Measurements from ENCODE around the gene STX16.

STX16 gene

DNA sequence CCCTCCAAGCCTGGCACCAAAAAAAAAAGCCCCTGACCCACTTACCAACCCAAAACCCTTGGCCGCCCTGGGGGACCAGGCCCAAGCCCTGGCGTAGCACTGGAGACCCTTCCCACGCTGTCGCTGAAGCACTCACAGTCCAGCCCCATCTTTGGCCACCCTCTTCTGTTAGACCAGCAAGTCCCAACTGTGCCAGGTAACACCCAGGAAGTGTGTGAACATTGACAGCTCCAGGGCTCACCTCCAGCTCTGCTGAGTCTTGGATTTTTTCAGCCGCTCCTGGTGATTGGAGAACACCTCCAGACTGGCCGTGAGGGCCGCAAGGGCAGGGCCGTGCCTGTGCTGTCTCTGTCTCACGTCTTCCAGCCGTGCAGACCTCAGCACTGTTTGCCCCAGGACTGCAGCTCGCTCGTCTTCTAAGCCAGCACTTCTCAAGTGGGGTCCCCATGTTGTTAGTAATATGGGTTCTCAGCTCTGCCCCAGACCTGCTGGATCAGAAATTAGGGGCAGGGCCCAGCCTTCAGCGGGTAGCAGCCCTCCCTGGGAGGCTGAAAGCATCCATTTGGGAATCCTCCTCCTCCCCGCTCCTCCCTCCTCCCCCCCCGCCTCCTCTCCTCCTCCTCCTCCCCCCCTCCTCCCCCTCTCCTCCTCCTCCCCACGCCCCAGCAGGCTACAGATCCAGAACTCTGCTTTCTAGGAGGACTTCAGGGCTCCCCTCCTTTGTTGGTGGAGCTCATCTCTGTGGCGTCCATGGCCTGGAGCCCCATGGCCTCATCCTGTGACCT, 59.6 kb downstream of the STX16 start:
- ATAC-seq (no peak), DNase-seq (no peak)

DNA sequence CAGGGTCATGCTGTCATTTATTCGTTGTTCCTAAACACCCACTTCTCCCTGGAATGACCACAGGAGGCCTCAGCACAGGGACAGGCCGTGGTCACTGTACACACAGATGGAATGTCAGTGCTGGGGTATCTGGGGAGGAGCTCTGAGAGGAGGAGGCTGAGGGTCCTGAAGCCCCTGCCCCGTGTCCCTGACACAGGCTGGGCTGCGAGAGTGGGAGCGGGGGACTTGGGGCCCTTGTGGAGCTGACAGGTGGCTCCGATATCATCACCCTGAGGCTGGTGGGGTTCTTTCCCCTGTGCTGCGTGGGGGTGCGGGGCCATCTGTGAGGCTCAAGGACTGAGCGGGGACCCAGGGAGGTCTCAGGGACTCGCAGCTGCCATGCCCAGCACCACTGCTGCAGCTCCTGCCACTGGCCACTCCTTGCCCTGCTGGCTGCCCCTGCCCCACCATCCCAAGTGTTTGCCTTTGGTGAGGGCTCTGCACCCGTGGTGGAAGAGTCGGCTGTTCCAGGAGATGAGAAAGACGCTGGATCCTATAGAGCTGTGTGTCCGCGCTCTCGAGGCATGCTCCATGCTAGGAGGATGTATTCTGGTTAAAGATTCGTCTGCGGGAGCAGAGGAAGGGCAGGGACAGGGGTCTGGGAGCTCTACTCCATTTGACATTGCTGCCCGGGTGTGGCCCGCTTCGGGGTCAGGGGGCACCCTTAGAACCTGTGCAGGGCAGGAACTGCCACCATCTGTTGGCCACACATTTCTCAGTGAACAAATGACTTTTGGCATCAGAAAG, 60.4 kb downstream of the STX16 start:
- ATAC-seq (no peak), DNase-seq (no peak)

DNA sequence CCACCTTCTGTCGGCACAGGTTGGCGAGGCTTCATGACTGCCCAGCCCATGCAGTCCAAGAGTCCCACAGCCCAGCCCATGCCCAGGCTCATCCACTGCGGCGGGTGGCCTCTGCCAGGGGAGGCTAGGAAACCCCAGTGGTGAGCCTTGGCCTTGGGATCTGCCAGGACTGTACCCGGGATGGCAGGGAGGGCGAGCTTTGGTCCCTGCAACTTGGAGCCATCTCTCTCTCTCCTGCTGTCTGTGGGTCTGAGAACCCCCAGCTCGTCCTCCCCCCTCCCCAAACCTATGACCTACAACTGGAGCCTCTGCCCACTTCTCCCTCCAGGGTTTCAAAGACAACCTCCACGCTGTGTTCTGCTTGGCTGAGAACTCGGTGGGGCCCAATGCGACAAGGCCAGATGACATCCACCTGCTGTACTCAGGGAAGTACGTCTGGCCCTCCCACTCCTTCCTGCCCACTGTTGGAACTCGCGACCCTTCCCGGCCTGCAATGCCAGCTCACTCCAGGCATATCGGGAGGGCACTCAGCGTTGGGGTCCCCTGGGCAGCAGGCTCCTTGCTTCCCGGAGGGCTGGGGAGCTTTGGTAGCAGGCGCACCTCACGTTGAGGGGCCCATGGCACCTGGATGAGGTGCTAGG, 61.2 kb downstream of the STX16 start:
- no peak for ATAC-seq
- DNase-seq, result peak; percentile 1

DNA sequence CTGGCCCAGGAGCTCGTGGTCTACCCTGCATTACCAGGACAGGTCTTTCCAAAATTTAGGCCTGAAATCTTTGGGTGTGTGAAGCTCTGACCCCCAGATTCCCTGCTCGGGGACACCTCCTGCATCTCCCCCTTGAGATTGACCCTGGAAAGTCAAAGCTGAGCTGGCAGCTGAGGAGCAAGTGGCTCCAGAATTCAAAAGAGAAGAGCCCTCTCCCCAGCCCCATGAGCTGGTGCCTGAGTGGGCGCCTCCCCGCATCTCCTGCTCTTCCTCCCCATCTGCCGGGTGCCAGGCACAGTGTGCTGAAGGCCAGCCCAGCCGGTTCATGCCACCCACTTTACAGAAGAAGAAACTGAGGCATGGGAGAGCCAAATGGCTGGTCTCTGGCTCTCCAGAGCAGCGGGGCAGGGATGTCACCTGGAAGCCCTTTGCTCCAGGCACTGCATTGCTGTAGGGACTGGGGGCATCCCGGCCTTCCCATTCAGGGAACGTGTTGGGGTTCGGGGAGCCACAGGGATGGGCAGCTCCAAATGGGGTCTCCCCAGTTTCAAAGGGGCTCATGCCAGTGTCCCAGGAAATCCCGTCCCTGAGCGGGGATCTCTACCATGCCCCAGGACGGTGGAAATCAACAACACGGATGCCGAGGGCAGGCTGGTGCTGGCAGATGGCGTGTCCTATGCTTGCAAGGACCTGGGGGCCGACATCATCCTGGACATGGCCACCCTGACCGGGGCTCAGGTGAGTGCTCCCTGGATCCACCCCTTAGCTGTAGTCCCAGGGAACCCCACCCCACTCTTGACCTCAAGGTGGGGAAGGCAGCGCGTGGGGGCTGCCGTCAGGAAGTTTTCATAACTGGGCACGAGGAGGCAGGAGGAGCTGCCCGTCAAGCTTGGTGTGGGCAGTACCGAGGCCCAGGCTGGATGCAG, 62.0 kb downstream of the STX16 start:
- DNase-seq, result peak; percentile 1
- no peak for ATAC-seq

DNA sequence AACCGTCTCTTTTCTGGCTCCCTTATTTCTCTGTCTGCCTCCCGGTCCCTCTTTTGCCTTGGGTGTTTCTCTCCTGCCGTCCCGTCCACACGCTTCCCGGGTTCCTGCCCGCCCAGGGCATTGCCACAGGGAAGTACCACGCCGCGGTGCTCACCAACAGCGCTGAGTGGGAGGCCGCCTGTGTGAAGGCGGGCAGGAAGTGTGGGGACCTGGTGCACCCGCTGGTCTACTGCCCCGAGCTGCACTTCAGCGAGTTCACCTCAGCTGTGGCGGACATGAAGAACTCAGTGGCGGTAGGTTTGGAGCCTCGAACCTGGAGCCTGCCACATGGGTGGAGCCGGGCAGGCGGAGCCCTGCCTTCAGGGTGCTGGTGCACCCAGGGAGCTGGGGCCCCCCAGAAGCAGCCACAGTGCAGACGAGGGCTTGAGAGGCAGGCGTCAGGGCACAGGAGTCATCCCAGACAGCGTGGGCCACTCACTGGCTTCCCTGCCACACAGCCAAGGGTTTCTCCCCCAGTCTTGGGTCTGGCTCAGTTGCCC, 62.8 kb downstream of the STX16 start:
- DNase-seq (peak; percentile 0), ATAC-seq (no peak)

DNA sequence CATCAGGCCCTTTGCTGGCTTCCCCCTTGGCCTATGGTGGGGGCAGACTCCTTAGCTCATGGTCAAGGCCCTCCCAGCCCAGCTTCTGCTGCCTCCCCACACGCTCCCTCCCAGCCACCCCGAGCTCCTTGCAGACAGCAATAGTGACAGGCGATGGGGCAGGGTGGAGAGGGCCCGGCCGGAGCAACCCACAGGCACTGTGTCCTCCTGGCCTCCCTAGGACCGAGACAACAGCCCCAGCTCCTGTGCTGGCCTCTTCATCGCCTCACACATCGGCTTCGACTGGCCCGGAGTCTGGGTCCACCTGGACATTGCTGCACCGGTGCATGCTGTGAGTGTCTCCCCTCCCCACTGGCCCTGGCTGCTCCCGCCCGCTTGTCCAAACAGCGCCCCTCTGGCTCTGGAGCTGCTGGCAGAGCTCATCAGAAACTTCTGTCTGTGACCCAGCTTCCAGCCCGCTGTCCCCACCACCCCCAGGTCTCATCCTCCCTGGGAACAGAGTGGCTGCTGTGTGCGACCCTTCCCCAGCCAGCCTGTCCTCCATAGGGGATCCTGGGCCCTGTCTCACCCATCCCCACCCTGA, 63.3 kb downstream of the STX16 start:
- ATAC-seq (no peak), DNase-seq (peak; percentile 1)

DNA sequence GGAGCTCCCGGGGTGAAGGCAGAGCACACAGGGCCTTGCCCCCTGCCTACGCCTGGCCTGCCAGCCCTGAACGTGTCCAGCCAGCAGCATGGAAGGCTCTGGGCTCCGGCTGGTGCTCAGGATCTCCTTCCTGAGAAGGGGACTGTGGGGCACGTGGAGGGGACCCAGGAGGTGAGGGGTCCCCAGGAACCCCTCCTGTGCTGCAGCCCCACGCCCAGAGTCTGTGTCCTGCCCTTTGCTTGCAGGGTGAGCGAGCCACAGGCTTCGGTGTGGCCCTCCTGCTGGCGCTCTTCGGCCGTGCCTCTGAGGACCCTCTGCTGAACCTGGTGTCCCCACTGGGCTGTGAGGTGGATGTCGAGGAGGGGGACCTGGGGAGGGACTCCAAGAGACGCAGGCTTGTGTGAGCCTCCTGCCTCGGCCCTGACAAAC, 63.9 kb downstream of the STX16 start:
- ATAC-seq (no peak), DNase-seq (no peak)

DNA sequence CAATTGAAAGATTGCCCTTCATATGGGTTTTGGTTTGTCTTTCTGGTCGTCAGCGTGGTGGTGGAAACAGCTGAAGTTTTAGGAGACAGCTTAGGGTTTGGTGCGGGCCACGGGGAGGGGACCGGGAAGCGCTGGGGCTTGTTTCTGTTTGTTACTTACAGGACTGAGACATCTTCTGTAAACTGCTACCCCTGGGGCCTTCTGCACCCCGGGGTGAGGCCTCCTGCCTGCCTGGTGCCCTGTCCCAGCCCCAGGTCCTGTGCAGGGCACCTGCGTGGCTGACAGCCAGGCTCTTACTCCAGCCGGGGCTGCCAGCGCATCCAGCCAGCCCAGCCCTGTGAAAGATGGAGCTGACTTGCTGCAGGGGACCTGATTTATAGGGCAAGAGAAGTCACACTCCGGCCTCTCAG, 64.3 kb downstream of the STX16 start:
- DNase-seq, result no peak
- ATAC-seq, result no peak

DNA sequence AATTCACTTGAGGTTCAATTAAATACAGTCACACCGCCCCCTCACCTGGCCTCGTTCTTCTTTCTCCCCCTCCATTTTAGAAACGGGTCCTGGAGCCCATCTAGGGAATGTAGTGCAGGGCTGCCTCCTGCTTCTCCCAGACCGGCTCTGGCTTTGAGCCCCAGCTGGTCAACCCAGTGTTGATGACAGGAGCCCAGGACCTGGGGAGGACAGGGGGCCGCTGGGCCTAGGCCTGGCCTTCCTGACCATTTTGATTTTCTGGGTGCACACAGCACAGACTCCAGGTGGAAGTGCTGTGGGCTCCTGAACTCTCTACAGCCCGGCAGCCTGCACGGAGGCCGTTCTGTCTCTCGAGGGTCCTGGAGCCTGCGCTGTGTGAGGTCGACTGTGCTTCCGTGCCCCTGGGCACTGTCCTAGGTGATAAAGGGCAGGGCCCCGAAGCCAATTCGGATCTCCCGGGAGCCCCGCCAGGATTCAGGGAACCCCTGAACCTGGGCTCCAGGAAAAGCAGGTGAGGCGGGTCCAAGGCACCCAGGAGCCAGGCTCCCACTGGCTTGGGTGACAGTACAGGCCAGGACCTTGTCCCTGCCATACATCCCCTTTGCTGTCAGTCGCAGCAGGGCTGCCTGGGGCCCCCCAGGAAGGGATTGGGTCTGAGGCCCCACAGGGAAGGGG, 64.9 kb downstream of the STX16 start:
- no peak for ATAC-seq
- DNase-seq, result no peak

DNA sequence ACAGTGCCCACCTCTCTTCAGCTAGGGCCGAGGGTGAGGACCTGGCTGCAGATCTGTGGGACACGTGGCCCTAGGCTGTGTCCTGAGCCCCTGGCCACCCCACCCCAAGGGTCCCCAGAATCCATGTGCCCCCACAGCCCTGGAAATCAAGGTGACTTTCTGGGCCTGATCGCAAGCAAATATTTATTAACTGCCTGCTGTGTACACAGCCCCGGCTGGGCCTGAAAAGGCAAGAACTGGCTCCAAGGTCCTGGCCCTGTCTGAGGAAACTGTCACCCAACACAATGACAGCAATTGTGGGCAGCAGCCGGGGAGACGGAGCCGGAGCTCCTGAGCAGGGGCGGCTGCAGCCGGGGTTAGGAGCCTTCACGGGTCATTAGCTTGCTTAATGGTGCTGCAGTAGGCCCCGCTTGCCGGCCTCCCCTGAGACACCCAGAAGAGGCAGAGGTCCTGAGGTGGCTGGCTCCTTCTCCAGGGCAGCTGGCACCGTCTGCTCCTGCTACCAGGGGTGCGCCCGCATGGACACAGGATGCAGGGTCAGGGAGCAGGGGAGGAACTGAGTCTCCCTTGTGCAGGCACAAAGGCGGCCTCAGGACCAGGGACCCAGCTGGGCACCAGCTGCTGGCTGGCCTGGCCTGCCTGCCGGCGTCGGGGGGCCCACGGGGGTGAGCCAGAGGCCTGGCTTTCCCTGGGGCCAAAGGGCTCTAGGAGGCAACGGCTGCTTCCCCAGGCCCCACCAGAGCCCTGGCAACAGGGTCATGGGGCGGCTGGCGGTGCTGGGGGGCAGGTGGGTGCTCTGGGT, 65.6 kb downstream of the STX16 start:
- no peak for ATAC-seq
- DNase-seq, result no peak

DNA sequence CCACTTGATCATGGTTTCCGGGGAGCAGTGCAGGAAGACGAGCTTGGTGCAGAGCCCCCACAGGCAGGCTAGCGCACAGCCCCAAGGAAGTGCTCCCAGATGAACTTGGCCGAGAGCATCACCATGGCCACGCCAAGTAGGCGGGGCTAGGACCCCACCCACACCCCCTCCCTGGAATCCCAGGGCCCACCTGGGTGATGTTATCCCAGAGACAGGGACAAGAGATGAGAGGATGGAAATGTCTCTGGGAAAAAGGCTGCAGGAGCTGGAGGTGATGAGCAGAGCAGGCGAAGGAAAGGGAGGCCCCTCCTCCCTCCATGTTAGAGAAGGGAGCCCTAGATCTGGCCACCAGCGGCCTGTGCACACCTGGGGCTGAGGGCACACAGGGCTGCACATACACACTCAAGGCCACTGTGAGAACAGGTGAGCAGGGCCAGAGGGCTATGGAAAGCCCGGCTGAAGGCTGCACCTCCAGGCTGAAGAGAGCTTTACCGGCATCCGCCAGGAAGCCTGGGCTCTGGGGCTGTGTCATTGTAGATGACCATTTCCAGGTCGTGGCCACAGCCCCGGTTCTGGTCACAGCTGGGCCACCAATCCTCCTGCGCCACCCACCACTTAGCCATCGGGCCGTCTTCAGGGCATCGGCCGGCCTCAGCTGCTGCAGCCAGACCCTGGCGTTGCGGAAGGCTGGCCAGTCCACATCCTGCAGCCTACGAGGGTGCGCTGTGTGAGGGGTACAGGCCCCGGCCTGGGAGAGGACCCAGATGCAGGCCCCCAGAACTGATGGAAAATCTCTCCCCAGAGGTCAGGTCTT, 66.4 kb downstream of the STX16 start:
- DNase-seq (no peak), ATAC-seq (no peak)

DNA sequence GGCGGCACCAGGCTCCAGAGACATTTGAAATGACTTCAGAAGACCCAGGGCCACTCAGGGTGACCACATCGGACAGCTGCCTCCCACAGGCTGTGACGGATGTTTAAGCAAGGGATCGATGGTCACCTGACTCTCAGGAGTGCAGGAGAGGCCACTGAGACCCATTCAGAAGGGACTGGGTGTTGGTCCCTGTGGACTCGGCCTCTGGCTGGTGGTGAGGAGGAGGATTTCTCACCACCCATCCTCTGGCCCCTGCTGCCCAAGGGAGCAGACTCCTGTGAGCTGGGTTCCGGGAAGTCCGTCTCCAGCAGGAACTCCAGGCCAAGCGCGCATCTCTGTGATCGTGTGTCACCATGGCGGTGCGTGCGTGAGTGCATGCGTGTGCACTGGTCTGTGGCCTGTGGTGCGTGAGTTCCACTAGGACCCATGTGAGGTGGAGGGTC, 67.1 kb downstream of the STX16 start:
- ATAC-seq (no peak), DNase-seq (no peak)

DNA sequence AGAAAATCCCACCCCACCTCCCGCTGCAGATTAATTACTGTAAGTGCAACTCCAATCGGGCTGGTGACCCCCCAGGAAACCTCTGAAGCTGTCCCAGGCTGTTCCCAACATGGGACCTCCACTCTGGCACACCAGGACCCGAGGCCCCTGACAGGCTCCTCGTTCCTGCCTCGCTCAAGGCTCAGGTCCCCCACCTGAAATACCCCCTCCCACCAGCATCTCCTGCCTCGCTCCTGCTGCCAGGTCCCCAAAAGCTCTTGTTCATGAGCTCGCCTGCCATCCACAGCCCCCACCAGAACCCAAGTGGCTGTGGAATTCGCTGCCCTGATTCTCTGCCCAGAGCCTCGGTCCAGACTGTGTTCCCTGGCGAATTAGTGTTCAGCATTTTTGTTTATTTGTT, 67.6 kb downstream of the STX16 start:
- ATAC-seq (no peak), DNase-seq (no peak)

DNA sequence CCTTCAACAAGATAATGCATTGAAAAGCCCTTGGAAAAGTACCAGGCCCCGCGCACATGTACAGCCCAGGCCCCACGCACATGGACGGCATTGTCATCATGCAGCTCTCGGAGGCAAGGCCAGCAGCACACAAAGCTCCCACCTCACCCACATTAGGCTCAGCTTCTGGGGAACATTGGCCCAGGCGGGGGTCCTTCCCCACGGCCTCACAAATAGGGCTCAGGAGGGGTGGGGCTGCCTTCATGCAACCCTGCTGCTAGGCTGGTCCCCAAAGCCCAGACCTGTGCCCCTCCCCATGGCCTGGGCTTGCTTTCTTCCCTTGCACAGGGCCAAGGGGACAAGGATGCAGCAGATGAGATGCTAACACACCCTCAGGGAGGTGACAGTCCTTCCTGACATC, 68.2 kb downstream of the STX16 start:
- DNase-seq, result no peak
- no peak for ATAC-seq

DNA sequence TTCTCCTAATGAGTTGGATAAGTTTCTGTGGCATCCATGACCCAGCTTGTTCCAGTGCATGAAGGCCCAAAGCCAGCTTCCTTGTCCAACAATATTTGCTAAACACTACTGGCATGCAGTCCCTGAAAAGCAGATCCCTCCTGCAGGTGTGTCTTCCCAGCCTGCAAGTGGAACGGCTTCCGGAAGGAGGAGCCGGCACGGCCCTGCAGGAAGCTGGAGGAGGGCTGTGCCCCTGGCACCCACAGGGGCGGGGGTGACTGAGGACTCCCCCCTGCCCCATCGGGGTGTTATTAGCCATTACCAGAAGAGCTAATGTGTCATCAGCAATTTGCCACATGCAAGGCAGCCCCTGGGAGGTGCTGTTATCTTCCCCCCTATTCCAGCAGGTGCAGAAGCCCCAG, 68.9 kb downstream of the STX16 start:
- ATAC-seq, result no peak
- no peak for DNase-seq

DNA sequence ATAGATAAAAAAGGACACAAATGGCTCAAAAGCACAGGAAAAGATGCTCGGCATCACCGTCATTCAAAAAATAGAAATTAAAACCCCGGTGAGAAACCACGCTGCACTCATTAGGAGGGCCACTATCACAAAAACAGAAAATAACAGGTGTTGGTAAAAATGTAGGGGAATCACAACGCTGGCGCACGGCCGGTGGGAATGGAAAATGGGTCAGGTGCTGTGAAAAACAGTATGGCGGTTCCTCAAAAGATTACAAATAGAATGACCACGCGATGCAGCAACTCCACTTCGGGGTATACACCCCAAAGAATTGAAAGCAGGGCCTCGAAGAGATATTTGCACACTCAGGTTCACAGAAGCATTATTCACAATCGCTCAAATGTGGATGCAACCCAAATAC, 69.8 kb downstream of the STX16 start:
- DNase-seq (no peak), ATAC-seq (no peak)

DNA sequence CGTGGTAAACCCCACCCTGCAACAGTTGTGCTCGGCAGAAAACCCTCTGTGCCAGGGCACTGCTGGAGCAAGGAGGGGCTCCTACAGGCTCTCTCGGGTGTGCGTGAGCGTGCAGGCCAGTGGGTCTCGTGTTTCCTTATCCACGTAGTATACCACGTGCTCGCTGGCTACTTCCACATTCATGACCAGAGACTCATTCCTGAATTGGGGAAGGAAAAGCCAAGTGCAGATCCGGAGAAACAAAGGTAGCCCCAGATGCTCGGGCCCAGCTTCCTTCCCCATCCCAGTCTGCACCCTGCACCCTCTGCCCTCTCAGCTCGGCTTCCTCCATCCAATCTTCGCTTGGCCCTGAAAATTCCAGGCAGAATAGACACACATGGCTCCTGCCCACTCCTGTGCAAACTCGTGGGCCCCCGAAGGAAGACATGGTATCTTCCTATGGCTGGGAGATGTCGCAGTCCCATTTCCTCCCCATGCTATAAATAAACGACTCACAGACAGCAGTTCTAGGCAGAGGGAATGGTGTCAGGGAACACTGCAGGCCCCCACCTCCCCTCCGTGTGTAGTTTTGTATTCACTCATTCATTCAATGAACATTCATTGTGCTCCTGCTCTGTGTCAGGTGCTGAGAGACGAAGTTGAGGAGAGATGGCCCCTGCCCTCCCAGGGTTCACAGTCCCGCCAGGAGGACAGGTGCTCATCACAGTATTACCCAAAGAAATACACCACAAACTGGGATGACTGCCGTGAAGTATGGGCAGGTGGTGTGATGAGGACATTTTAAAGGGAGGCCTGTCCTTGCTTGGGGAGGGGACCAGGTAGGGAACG, 71.1 kb downstream of the STX16 start:
- no peak for DNase-seq
- no peak for ATAC-seq

Data from stimulated activated naive CD8-positive, alpha-beta T cell treated with anti-CD3 and anti-CD28 coated beads, Interleukin-15, Interleukin-2, amounts not matched to agents 100 U/mL and 50 U/mL, for 24 hours (primary cell).